GM12878 (cell line): ENCODE measurements around the gene MS4A6A. TPM values are rescaled to one million over a fixed set of nuclear protein-coding genes. Genes with fewer than 3 reads are reported as not detected.

Experiments used
- ATAC-seq: fragments of 200-7000 bp; cut with Tn5 transposase; 3 replicates; pipeline ENCODE4 v1.9.1; 2020; ENCODE audit warnings: mild to moderate bottlenecking, moderate library complexity
- BruUV-seq: library from RNA; stranded (reverse); fragments of 400-500 nt; replicated peaks from 2 replicates; lab custom pipeline; 2021; lab: Mats Ljungman, UMichigan
- CTCF ChIA-PET: fragments of 300-600 bp; sonication (Branson Sonifier 250); formaldehyde crosslinking; extraction: SDS; loops from one replicate; lab custom pipeline; 2021; ENCODE audit warnings: inconsistent platforms; lab: Yijun Ruan, JAX
- POLR2A ChIA-PET: fragments of 350-600 bp; formaldehyde crosslinking; extraction: SDS; loops from one replicate; lab custom pipeline; 2021; ENCODE audit warnings: inconsistent platforms; lab: Charles Lee
- RAD21 ChIA-PET: fragments of 300-600 bp; sonication (Branson Sonifier 250); formaldehyde crosslinking; loops from one replicate; lab custom pipeline; 2023; ENCODE audit warnings: antibody characterized with exemption; ENCODE audit not compliant: unreplicated experiment; lab: Charles Lee
- SMC1A ChIA-PET: fragments of 300-600 bp; sonication (Branson Sonifier 250); formaldehyde crosslinking; loops from one replicate; lab custom pipeline; 2023; ENCODE audit not compliant: unreplicated experiment, uncharacterized antibody; lab: Charles Lee
- DNase-seq: peaks from one replicate; pipeline ENCODE4 v3.0.0-alpha.2; 2011; ENCODE audit warnings: low read depth, low spot score
- FAIRE-seq: peaks from 3 replicates; lab custom pipeline; 2011; peaks lifted over from hg19 to GRCh38; lab: Jason Lieb, UNC
- H2AFZ ChIP-seq: 2 replicates; pipeline ENCODE4 v1.6.0; 2011; ENCODE audit warnings: low read depth, low read length, control low read depth; ENCODE audit not compliant: control insufficient read depth
- H3K27ac ChIP-seq: 2 replicates; pipeline ENCODE4 v1.5.1; 2011; ENCODE audit warnings: control low read depth; ENCODE audit not compliant: control insufficient read depth, insufficient read depth
- H3K27me3 ChIP-seq, 2 experiments: replicated peaks in 1 of 2; 2 replicates each; pipeline versions ENCODE4 v1.6.0 to v1.6.1; 2011; ENCODE audit warnings: low read length in 1 of 2; ENCODE audit not compliant: control insufficient read depth in 2 of 2, insufficient read depth in 2 of 2
- H3K36me3 ChIP-seq, 2 experiments: 2 replicates each; pipeline ENCODE4 v1.5.1; 2011; ENCODE audit warnings: low read length in 1 of 2; ENCODE audit not compliant: control insufficient read depth in 2 of 2, insufficient read depth in 2 of 2
- H3K4me1 ChIP-seq: 2 replicates; pipeline ENCODE4 v1.6.1; 2011; ENCODE audit warnings: mild to moderate bottlenecking, low read length, moderate library complexity, mixed read lengths; ENCODE audit not compliant: control insufficient read depth, insufficient read depth
- H3K4me2 ChIP-seq: 2 replicates; pipeline ENCODE4 v1.6.0; 2011; ENCODE audit warnings: control low read depth; ENCODE audit not compliant: control insufficient read depth, insufficient read depth
- H3K4me3 ChIP-seq: fragments of 200-600 bp; sonication (generic); 2 replicates; pipeline ENCODE4 v1.5.1; 2016
- H3K79me2 ChIP-seq: 2 replicates; pipeline ENCODE4 v1.6.0; 2011; ENCODE audit warnings: low read length; ENCODE audit not compliant: control insufficient read depth, insufficient read depth
- H3K9ac ChIP-seq: 2 replicates; pipeline ENCODE4 v1.8.0; 2011; ENCODE audit warnings: low read length, control low read depth, mixed read lengths; ENCODE audit not compliant: control insufficient read depth, insufficient read depth
- H3K9me3 ChIP-seq: replicated peaks from 3 replicates; pipeline ENCODE4 v1.5.1; 2011; ENCODE audit warnings: mild to moderate bottlenecking, low read length; ENCODE audit not compliant: control insufficient read depth, insufficient read depth
- H4K20me1 ChIP-seq: 2 replicates; pipeline ENCODE4 v1.6.0; 2011; ENCODE audit not compliant: control insufficient read depth, insufficient read depth
- CBX3 ChIP-seq: fragments of 200-600 bp; sonication (generic); IDR thresholded peaks from 2 replicates; pipeline ENCODE4 v1.6.1; 2016; ENCODE audit warnings: low read depth, borderline replicate concordance
- CTCF ChIP-seq, 3 experiments: IDR thresholded peaks in 2 of 3; conservative IDR thresholded peaks in 1 of 3; 2 replicates each; pipeline ENCODE4 v1.5.1; 2011; ENCODE audit warnings: low read depth in 3 of 3, low read length in 3 of 3, mild to moderate bottlenecking in 3 of 3, control low read depth in 2 of 3, moderate library complexity in 2 of 3, inconsistent platforms in 1 of 3, mixed read lengths in 1 of 3; ENCODE audit not compliant: control insufficient read depth in 2 of 3, insufficient read depth in 1 of 3; ENCODE audit errors: extremely low read depth in 1 of 3
- EP300 ChIP-seq, 2 experiments: fragments of 150-350 bp in 1 of 2; IDR thresholded peaks; 2 replicates each; pipeline ENCODE4 v1.6.1; 2011 to 2012; ENCODE audit warnings: low read depth in 2 of 2, low read length in 2 of 2, borderline replicate concordance in 1 of 2, improper control_type of control experiment in 1 of 2, inconsistent platforms in 1 of 2; ENCODE audit not compliant: control insufficient read depth in 1 of 2
- FOXK2 ChIP-seq: fragments of 450-650 bp; IDR thresholded peaks from 2 replicates; pipeline ENCODE4 v1.6.1; 2017; ENCODE audit warnings: mild to moderate bottlenecking, moderate library complexity
- GATAD2B ChIP-seq: fragments of 450-650 bp; conservative IDR thresholded peaks from 2 replicates; pipeline ENCODE4 v1.6.1; 2017; ENCODE audit warnings: low read depth, mild to moderate bottlenecking, moderate library complexity
- MXI1 ChIP-seq: fragments of 150-350 bp; IDR thresholded peaks from 2 replicates; pipeline ENCODE4 v1.6.1; 2011; ENCODE audit warnings: low read depth, mild to moderate bottlenecking, inconsistent platforms, low read length, improper control_type of control experiment
- NFYB ChIP-seq: IDR thresholded peaks from 2 replicates; pipeline ENCODE4 v1.6.1; 2011; ENCODE audit warnings: low read depth, mild to moderate bottlenecking, low read length, improper control_type of control experiment, moderate library complexity; ENCODE audit not compliant: insufficient read depth
- POLR2A ChIP-seq: IDR thresholded peaks from 2 replicates; pipeline ENCODE4 v1.6.1; 2011; ENCODE audit warnings: low read depth, mild to moderate bottlenecking, low read length
- POU2F2 ChIP-seq: IDR thresholded peaks from 3 replicates; pipeline ENCODE4 v1.6.1; 2011; ENCODE audit warnings: low read depth, mild to moderate bottlenecking, low read length, borderline replicate concordance
- RAD51 ChIP-seq: fragments of 450-650 bp; IDR thresholded peaks from 2 replicates; pipeline ENCODE4 v1.6.1; 2016; ENCODE audit warnings: moderate library complexity, mild to moderate bottlenecking, inconsistent platforms
- SMARCA5 ChIP-seq: fragments of 450-650 bp; IDR thresholded peaks from 2 replicates; pipeline ENCODE4 v1.6.1; 2017; ENCODE audit warnings: mild to moderate bottlenecking
- SRF ChIP-seq, 2 experiments: IDR thresholded peaks; 2 replicates each; pipeline ENCODE4 v1.6.1; 2011; ENCODE audit warnings: low read depth in 2 of 2, low read length in 2 of 2, mild to moderate bottlenecking in 1 of 2, moderate library complexity in 1 of 2
- ZNF217 ChIP-seq: fragments of 450-650 bp; IDR thresholded peaks from 2 replicates; pipeline ENCODE4 v1.6.1; 2017; ENCODE audit warnings: antibody characterized with exemption, mild to moderate bottlenecking
- ZNF622 ChIP-seq: fragments of 450-650 bp; IDR thresholded peaks from 2 replicates; pipeline ENCODE4 v1.6.1; 2017; ENCODE audit warnings: mild to moderate bottlenecking, inconsistent platforms
- WGBS: methylation state at CpG from one replicate; pipeline ENCODE4 v1.1.6; 2016; ENCODE audit warnings: low lambda C conversion rate; ENCODE audit not compliant: insufficient replicate concordance, insufficient coverage; ENCODE audit errors: missing lambda C conversion rate; 5-methylcytosine and 5-hydroxymethylcytosine counted together
- in situ Hi-C: fragments of 300-500 bp; cut with MboI; formaldehyde crosslinking; loops from 9 replicates; pipeline ENCODE4 v1.14.3; 2018; ENCODE audit warnings: mixed read lengths
- intact Hi-C: fragments of 100-400 bp; cut with micrococcal nuclease; formaldehyde crosslinking; loops from one replicate; pipeline ENCODE4 v1.14.2; 2022; ENCODE audit not compliant: unreplicated experiment
- polyA plus RNA-seq, 11 experiments: library from polyadenylated mRNA; depleted of rRNA in 4 of 11; unstranded in 6 of 11; stranded (reverse) in 5 of 11; fragments of >200 nt; fragmentation: Nextera tagmentation in 4 of 11; fragmentation: Illumina TruSeq in 1 of 11; extraction: Ambion mirVana in 4 of 11; extraction: Trizol in 1 of 11; gene quantifications; 1 replicate in 1 of 11; 2 replicates in 10 of 11; pipeline versions ENCODE4 v1.2.1 to v1.2.3, GENCODE V29; 2011 to 2016; ENCODE audit warnings: inconsistent platforms in 2 of 11, missing spikeins in 2 of 11, low read depth in 1 of 11
- total RNA-seq, 4 experiments: library from RNA; depleted of rRNA in 3 of 4; stranded (reverse); fragments of >200 nt in 3 of 4; fragmentation: Illumina TruSeq in 1 of 4; extraction: Trizol in 1 of 4; gene quantifications; 2 replicates each; pipeline versions ENCODE4 v1.2.1 to v1.2.3, GENCODE V29; 2013 to 2021
- TF ChIP-seq, protein P1 (sequence below): fragments of 450-650 bp; formaldehyde crosslinking; IDR thresholded peaks from 2 replicates; pipeline ENCODE4 v1.4.0; 2022; ENCODE audit warnings: mild to moderate bottlenecking, moderate library complexity
- TF ChIP-seq, protein P2 (sequence below): IDR thresholded peaks from 2 replicates; pipeline ENCODE4 v1.6.1; 2012; ENCODE audit warnings: low read depth, low read length, improper control_type of control experiment

MS4A6A gene
- total and polyA plus RNA-seq, 10 of the 15 experiments (the other 5 are each of a cell fraction or from before 2014, with no cell fraction given) = 0.75 to 30.7 (median 9.0) TPM

- TF ChIP-seq GATAD2B = no peak
- TF ChIP-seq, protein P1, sequence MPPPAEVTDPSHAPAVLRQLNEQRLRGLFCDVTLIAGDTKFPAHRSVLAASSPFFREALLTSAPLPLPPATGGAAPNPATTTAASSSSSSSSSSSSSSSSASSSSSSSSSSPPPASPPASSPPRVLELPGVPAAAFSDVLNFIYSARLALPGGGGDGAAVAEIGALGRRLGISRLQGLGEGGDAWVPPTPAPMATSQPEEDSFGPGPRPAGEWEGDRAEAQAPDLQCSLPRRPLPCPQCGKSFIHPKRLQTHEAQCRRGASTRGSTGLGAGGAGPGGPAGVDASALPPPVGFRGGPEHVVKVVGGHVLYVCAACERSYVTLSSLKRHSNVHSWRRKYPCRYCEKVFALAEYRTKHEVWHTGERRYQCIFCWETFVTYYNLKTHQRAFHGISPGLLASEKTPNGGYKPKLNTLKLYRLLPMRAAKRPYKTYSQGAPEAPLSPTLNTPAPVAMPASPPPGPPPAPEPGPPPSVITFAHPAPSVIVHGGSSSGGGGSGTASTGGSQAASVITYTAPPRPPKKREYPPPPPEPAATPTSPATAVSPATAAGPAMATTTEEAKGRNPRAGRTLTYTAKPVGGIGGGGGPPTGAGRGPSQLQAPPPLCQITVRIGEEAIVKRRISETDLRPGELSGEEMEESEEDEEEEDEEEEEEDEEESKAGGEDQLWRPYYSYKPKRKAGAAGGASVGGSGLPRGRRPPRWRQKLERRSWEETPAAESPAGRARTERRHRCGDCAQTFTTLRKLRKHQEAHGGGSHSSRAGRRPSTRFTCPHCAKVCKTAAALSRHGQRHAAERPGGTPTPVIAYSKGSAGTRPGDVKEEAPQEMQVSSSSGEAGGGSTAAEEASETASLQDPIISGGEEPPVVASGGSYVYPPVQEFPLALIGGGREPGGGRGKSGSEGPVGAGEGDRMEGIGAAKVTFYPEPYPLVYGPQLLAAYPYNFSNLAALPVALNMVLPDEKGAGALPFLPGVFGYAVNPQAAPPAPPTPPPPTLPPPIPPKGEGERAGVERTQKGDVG (CRISPR knock-in tag) = no peak
- no peak for TF ChIP-seq FOXK2
- TF ChIP-seq NFYB = no peak
Measured at GRCh38 chr11:60194511-60194910, 11.6 kb upstream of the MS4A6A start (continued).

DNA sequence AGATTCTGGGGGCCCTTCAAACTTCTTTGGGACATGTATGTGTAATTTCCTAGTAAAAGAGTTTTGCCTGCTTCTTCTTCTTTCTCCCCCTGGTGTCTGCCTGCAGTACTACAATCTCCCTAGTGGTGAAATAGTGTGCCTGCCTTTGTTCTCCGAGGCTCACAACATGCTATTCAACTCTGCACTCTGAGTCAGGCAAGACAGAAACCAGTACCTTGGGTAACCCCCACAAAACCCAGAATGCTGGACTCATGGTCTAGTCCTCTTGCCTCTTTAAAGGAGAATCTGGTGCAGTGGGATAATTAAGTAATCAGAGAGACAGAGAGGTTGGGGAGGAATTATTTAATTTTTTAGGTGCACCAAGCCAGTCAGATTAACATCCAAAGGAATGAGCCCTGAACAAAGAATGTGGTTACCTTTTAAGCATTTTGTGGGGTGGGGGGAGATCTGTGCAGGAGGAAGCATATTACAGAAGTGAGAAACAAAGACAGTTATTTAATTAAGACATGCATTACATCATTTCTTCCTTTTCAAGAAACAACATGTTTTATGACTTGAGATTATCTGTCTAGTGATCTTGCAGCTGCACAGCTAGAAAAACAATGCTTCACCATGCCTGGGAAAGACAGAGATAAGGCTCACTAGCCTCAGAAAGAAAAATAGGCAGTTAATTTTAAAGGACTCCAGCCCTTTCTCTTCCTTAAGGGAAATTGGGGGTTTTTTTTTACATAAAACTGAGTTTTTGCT lies 11.0 kb upstream of the MS4A6A start:
- intact Hi-C loops (loop anchor here (1.0 to 10.0 kb wide), 3 partner anchors 57 to 571 kb away; no protein-coding TSS in a partner anchor), in situ Hi-C loops (no loop called here)
- Histone ChIP-seq H3K4me1 (peaks cover 24% of the 10 kb centered on the region), H3K4me3 (0 out of 2 replicates have a peak overlapping the region, but pooled peaks have one; percentile 28), H3K36me3 (no peaks in the 10 kb centered on the region), H3K9me3 (peaks cover 1% of the 10 kb centered on the region; the same call in 2 of the 3 replicates), H2AFZ (peak overlapping the region; percentile 41), H3K27ac (peak overlapping the region; percentile 70), H3K27me3 (no peaks in the 10 kb centered on the region), H3K9ac (no peak overlapping the region), H3K4me2 (peak overlapping the region; percentile 54; the same call in 1 of the 2 replicates), H4K20me1 (no peaks in the 10 kb centered on the region), H3K79me2 (no peaks in the 10 kb centered on the region)
- peak; percentile 80 for DNase-seq
- RAD21 ChIA-PET = interaction anchor here (1.2 to 4.8 kb wide), 7 partner anchors 9 to 75 kb away, joined by 3 to 27 read pairs (median 4); partner anchors contain the start of gene MS4A6A
- BruUV-seq = no TSS peak
- SMC1A ChIA-PET = interaction anchor here (0.6 to 7.4 kb wide), 10 partner anchors 8 to 134 kb away, joined by 3 to 85 read pairs (median 4); partner anchors contain the start of gene MS4A6A
- peak; percentile 99 for ATAC-seq
- 8% methylated on average over 1 of the region's 1 CpG for WGBS
- POLR2A ChIA-PET = interaction anchor here (0.6 to 1.6 kb wide), 6 partner anchors 9 to 66 kb away, joined by 3 to 4 read pairs (median 4); no protein-coding TSS in a partner anchor
- FAIRE-seq = peak; percentile 78
- CTCF ChIA-PET = interaction anchor here (0.8 to 5.2 kb wide), 8 partner anchors 9 to 57 kb away, joined by 4 to 28 read pairs (median 6); partner anchors contain the start of gene MS4A6A
- no peak for TF ChIP-seq ZNF622
- TF ChIP-seq ZNF217 = peak; percentile 57; the same call in 1 of the 2 replicates
- TF ChIP-seq SRF (IDR thresholded peaks at IDR 0.05; ENCODE audit: low read depth in 2 of 2, low read length in 2 of 2) = no peak
- no peak for TF ChIP-seq NFYB
- peak; percentile 40 to 47; a peak in 2 of 4 replicates for TF ChIP-seq EP300 (IDR thresholded peaks at IDR 0.05; ENCODE audit: borderline replicate concordance in 1 of 2, control insufficient read depth in 1 of 2, low read depth in 2 of 2, low read length in 2 of 2)
- TF ChIP-seq POU2F2 = no peak
- TF ChIP-seq SMARCA5 = peak; percentile 45; the same call in 1 of the 2 replicates
- no peak for TF ChIP-seq RAD51
- TF ChIP-seq CTCF (IDR thresholded peaks at IDR 0.05 in 2 of 3, conservative IDR thresholded peaks at IDR 0.05 in 1 of 3; ENCODE audit: control insufficient read depth in 2 of 3, extremely low read depth in 1 of 3, insufficient read depth in 1 of 3, low read depth in 3 of 3, low read length in 3 of 3) = peak; percentile 82 to 96 (median 94)
- TF ChIP-seq CBX3 = no peak
- no peak for TF ChIP-seq MXI1
- TF ChIP-seq, protein P2, sequence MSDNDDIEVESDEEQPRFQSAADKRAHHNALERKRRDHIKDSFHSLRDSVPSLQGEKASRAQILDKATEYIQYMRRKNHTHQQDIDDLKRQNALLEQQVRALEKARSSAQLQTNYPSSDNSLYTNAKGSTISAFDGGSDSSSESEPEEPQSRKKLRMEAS = no peak
- TF ChIP-seq POLR2A = no peak
